Colonic mucosa (tissue), 4 donors: ENCODE results near the gene ARMCX5. TPM values are rescaled to one million over a fixed set of nuclear protein-coding genes. Genes with fewer than 3 reads are reported as not detected.
A peak's percentile ranks its signal among the peaks of the same experiment; 100 is the strongest.

Source experiments
- DNase-seq: peaks from one replicate; pipeline ENCODE4 v3.0.0-alpha.2; 2020
- H3K27ac ChIP-seq: fragments of 200-600 bp; one replicate; pipeline ENCODE4 v1.8.0; 2021
- H3K27me3 ChIP-seq: fragments of 200-600 bp; one replicate; pipeline ENCODE4 v1.8.0; 2021
- H3K36me3 ChIP-seq: fragments of 200-600 bp; one replicate; pipeline ENCODE4 v1.8.0; 2021
- H3K4me1 ChIP-seq: fragments of 200-600 bp; one replicate; pipeline ENCODE4 v1.8.0; 2021; ENCODE audit warnings: mild to moderate bottlenecking
- H3K4me3 ChIP-seq: fragments of 200-600 bp; one replicate; pipeline ENCODE4 v1.8.0; 2021
- H3K9ac ChIP-seq, 2 donors: one replicate each; pipeline ENCODE4 v1.7.0; 2013; ENCODE audit warnings: control low read depth in 2 of 2, low read depth in 2 of 2, low read length in 2 of 2
- H3K9me3 ChIP-seq: fragments of 200-600 bp; one replicate; pipeline ENCODE4 v1.8.0; 2021
- intact Hi-C: fragments of 100-400 bp; cut with DNase I; formaldehyde crosslinking; loops from one replicate; pipeline ENCODE4 v1.14.1; 2022
- total RNA-seq, 2 donors: library from RNA; stranded (reverse); fragmentation: NEBNext Ultra II Directional in 1 of 2; extraction: Animal tissue kit (Norgen Biotek cat#: 25700) in 1 of 2; gene quantifications; one replicate each; pipeline ENCODE4 v1.2.1, GENCODE V29; 2021
- TF ChIP-seq, protein P1 (sequence below): fragments of 200-600 bp; IDR thresholded peaks from one replicate; pipeline ENCODE4 v1.8.0; 2022; ENCODE audit warnings: antibody characterized with exemption, mild to moderate bottlenecking
- donor health status: healthy.
- donor health status: DM: no; HTN: no; CAD: no.
- donor health status: DM: no; HTN: no; CAD: no.

The ARMCX5 gene
- total RNA-seq, 2 donors from 2014 or later, result 10.5 to 15.3 TPM

DNA sequence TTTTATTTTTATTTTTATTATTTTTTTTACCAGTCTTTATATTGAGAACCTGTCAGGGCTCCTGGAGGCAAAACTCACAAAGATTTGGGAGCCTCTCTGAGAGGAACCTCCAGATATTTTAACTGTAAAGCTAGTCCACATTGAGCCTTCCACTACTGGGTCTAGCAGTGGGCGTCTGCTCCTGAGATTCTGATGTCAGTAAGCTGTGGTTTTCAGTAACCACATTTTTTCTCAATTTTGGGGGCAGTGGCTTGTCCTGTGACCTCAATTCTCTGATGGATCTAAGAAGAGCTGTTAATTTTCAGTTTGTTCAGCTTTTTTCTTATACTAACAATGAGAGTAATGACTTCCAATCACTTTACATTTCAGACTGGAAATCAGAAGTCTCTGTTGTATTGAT is 28.3 kb downstream of the ARMCX5 start:
- no peaks in the 10 kb centered on the region for H3K27me3 ChIP-seq
- H3K4me1 ChIP-seq, result no peaks in the 10 kb centered on the region
- intact Hi-C loops, result no loop called here
- H3K36me3 ChIP-seq, result no peaks in the 10 kb centered on the region
- H3K9me3 ChIP-seq, result no peaks in the 10 kb centered on the region
- no peak overlapping the region for H3K9ac ChIP-seq
- no peak overlapping the region for H3K27ac ChIP-seq
- no peak overlapping the region for H3K4me3 ChIP-seq
- TF ChIP-seq, protein P1, sequence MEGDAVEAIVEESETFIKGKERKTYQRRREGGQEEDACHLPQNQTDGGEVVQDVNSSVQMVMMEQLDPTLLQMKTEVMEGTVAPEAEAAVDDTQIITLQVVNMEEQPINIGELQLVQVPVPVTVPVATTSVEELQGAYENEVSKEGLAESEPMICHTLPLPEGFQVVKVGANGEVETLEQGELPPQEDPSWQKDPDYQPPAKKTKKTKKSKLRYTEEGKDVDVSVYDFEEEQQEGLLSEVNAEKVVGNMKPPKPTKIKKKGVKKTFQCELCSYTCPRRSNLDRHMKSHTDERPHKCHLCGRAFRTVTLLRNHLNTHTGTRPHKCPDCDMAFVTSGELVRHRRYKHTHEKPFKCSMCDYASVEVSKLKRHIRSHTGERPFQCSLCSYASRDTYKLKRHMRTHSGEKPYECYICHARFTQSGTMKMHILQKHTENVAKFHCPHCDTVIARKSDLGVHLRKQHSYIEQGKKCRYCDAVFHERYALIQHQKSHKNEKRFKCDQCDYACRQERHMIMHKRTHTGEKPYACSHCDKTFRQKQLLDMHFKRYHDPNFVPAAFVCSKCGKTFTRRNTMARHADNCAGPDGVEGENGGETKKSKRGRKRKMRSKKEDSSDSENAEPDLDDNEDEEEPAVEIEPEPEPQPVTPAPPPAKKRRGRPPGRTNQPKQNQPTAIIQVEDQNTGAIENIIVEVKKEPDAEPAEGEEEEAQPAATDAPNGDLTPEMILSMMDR, result no peak
- DNase-seq, result no peak

DNA sequence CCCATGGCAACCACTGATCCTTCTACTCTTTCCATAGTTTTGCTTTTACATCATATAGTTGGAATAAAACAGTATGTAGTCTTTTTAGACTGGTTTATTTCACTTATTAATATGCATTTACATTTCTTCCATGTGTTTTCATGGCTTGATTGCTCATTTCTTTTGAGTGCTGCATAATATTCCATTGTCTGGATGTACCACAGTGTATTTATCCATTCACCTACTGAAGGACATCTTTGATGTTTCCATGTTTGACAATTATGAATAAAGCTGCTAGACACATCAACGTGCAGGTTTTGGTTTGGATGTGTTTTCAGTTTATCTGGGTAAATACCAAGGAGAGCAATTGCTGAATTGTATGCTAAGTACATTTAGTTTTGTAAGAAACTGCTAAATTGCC is 38.2 kb downstream of the ARMCX5 start:
- no peak for DNase-seq
- no peak overlapping the region for H3K27ac ChIP-seq
- H3K36me3 ChIP-seq, result no peaks in the 10 kb centered on the region
- intact Hi-C loops, result no loop called here
- no peaks in the 10 kb centered on the region for H3K27me3 ChIP-seq
- H3K4me3 ChIP-seq, result no peak overlapping the region
- TF ChIP-seq, protein P1, result no peak
- H3K4me1 ChIP-seq, result no peaks in the 10 kb centered on the region
- no peaks in the 10 kb centered on the region for H3K9me3 ChIP-seq
- H3K9ac ChIP-seq, result no peak overlapping the region

DNA sequence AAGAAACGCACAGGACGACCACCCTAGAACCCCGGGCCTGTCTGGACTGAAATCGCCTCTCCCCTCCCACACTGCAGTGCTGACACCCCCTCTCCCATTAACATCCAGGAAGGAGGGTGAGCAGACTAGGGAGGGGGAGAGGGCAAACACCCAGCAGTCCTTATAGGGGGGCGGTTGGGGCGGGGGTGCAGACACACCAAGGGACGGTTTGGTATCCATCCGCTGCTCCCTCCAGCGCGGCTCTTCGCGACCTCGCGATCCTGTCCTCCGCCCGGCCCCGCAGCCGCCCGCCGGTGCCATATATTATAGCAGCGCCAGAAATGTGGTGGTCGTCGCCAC is 51.6 kb downstream of the ARMCX5 start:
- Histone ChIP-seq H3K9ac (peak overlapping the region in 1 of 2 donors; percentile 65), H3K4me3 (peak overlapping the region; percentile 39), H3K9me3 (no peaks in the 10 kb centered on the region), H3K27ac (no peak overlapping the region), H3K27me3 (no peaks in the 10 kb centered on the region), H3K4me1 (no peaks in the 10 kb centered on the region), H3K36me3 (no peaks in the 10 kb centered on the region)
- DNase-seq, result no peak
- TF ChIP-seq, protein P1, result no peak
- intact Hi-C loops, result no loop called here

DNA sequence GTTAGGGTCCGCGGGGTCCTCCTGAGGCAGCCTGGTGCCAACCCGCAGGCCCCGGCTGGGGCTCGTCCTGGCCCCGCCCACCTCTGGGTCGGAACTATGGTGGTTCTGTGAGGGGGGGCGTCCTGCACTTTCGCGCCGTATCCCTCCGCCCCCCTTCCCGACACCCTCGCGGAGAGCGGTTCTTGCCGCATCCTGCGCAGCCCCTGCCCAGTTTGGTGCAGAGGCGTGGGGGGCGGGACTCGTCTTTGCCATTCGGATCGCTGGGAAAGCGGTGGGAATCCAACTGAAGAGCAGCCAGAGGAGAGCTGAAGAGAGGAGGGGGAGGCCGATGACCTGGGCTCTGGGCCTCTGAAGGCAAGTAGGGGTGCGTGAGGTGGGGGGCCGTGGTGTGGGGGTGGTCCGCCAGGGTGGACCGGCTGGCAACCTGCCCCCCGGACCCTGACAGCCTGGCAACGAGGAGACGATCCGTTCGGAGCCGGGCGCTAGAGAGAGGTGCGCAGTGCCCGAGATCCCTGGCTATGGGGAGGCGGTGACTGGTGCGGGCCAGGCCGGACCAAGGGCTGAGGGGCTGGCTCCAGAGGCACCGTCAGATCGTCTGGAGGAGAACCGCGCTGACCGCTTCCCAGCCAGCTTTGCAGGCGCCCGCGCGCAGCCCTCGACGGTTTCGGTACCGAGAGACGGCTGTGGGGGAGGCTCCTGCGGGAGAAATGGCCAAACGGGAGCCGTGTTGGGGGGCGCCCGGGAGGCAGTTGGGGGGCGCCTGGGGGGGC is 52.1 kb downstream of the ARMCX5 start, which contains the start of gene GPRASP1:
Gene GPRASP1 (plus strand): TSS at position 242 of the 770 bp plus-strand sequence. CDS start 2,431 bp downstream, outside the sequence.
- H3K9me3 ChIP-seq, result no peaks in the 10 kb centered on the region
- no peaks in the 10 kb centered on the region for H3K4me1 ChIP-seq
- TF ChIP-seq, protein P1, result no peak
- H3K36me3 ChIP-seq, result no peaks in the 10 kb centered on the region
- H3K27ac ChIP-seq, result no peak within 1 kb of the TSS
- peak; percentile 36 for DNase-seq
- peak within 1 kb of the TSS; percentile 39 for H3K4me3 ChIP-seq
- intact Hi-C loops, result no loop called here
- no peaks in the 10 kb centered on the region for H3K27me3 ChIP-seq
- H3K9ac ChIP-seq, result peak within 1 kb of the TSS; percentile 34 to 65

DNA sequence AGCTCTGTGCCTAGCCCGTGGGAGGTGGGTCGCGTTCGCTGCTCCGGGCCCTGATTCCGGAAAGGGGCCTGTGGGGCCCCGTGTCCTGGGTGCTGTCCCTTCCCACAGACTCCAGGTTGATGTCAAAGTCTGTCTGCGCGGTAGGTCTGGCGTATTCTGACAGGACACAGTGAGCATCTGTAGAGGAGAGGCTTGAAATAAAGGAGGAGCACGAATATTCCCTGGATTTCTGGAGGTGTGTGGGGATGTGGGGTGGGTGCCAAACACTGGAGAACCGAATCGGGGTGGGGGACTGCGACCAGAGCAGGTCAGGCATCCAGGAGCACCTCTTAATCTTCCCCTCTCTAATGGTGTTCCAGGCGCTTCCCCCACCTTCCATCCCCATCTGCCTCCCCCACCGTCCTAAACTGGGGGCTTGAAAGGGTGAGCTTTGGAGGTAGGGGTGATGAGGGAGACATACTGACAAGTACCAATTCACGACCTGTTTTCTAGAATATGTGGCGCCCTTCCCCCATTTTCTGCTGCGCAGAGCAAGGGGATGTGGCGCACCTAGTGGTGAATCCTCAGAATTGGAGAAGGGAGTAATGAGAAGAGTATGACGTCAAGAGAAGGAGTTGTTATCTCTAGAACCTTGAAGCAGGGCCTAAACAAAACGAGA is 52.8 kb downstream of the ARMCX5 start:
- no peaks in the 10 kb centered on the region for H3K27me3 ChIP-seq

More for the DNA sequence above, 52.8 kb downstream of the ARMCX5 start:
- Histone ChIP-seq H3K36me3 (no peaks in the 10 kb centered on the region), H3K4me1 (no peaks in the 10 kb centered on the region), H3K27ac (no peak overlapping the region), H3K9me3 (no peaks in the 10 kb centered on the region), H3K9ac (peak overlapping the region in 1 of 2 donors; percentile 65), H3K4me3 (peak overlapping the region; percentile 39)
- TF ChIP-seq, protein P1, result peak; percentile 28
- peak; percentile 40 for DNase-seq
- intact Hi-C loops, result no loop called here

Other genes with a start within 250 kb of the ARMCX5 start
- gene NXF2B, start 159.5 kb upstream of the ARMCX5 start, total RNA-seq, result not detected
- gene TCP11X2, start 127.7 kb upstream of the ARMCX5 start, total RNA-seq, result not detected
- gene TMSB15A, start 82.8 kb upstream of the ARMCX5 start, total RNA-seq, result under 1 TPM in 1 of 2 donors, not detected in 1; 0.88 TPM
- 1 to 10 TPM; 2.5 to 3.7 TPM for gene GPRASP1, start 52.0 kb downstream of the ARMCX5 start, total RNA-seq
- 1 to 10 TPM; 2.2 to 4.6 TPM for gene GPRASP2, start 112.9 kb downstream of the ARMCX5 start, total RNA-seq
- 1 to 10 TPM; 3.7 to 4.0 TPM for gene GPRASP3, start 121.2 kb downstream of the ARMCX5 start, total RNA-seq